NCI-H524 treated with DMSO at 0.1 percent for 48 hours (cell line): ENCODE results near the gene SNRPD3.
"Not testable (repeated sequence)": the region's sequence is repeated elsewhere in the genome, so short reads cannot be mapped to it uniquely, and the experiment has no call there.

Experiments
- DNase-seq: peaks from one replicate; lab custom pipeline; 2025; lab: John Stamatoyannopoulos, UW

SNRPD3 gene

DNA sequence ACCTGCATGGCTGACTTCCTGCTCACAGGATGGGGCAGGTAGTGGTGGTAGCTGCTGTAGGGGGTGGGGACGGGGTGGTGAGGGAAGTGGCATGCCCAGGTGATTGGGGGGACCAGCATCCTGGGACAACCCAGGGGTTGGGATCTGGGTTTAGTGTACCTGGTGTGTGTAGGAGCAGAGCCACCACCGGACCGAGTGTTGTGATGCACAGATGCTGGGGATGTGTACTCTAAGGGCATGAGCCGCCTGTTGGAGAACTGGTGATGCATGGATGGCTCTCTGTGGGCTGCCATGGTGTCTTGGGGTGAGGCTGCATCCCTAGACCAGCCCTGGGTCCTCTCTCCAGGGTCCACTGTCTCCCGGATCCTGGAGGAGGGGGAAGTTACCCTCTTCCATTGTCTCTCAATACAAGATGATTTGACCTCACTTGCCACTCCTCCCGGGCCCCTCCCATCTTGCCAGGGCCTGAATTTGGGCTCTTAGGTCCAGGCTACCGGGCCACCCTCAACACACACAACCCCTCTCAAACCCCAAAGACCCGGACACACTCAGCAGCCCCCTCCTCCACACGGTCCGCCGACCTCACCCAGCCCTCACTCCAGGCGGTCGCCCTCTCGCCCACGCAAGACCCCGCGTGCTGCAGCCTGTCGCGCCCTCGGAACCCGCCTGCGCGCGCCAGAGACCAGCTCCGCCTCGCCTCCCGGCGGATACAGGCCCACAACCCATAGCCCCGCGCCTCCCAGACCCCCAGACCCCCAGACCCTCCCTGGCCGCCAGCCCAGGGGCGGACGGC lies 36.5 kb downstream of the SNRPD3 start:
- DNase-seq = no peak

DNA sequence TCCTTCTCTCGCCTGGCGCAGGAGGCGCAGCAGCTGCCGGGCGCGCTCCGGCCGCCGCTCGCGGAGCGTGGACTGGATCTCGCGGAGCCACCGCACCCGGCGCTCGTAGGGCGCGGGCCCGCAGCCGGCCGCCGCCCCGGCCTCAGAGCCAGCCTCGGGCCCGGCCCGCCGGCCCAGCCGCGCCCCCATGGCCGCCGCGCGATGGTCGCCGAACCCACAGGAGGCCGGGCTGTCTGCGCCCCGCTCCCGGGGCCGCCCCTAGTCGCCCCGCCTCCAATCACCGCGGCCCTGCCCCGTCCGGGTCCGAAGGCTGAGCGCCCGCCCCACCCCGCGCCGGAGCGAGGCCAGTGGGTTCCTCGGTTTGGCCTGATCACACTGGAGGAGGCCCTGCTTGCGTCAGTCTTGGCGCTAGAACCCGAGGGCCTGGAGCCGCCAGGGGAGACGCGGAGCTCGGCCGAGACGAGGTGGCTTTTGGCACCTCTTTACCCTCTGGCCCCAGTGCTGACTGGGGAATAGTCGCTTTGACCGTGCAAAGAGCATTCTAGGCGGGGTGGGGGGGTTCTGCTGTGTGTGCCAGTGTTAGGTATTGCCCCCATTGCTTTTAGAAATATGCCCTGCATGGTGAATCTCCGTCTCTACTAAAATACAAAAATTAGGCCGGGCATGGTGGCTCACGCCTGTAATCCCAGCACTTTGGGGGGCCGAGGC lies 37.2 kb downstream of the SNRPD3 start, which contains the start of gene LRRC75B:
TSS of gene LRRC75B (minus strand) at position 223 of the 708 bp plus-strand sequence. CDS start at position 189, 34 bp downstream.
- DNase-seq = no peak

DNA sequence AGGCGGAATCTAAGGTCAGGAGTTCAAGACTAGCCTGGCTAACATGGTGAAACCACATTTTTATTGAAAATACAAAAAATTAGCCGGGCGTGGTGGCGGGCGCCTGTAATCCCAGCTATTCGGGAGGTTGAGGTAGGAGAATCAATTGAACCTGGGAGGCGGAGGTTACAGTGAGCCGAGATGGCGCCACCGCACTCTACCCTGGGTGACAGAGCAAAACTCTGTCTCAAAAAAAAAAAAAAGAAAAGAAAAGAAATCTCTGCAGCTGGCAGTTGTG lies 37.7 kb downstream of the SNRPD3 start:
- DNase-seq = not testable (repeated sequence)

DNA sequence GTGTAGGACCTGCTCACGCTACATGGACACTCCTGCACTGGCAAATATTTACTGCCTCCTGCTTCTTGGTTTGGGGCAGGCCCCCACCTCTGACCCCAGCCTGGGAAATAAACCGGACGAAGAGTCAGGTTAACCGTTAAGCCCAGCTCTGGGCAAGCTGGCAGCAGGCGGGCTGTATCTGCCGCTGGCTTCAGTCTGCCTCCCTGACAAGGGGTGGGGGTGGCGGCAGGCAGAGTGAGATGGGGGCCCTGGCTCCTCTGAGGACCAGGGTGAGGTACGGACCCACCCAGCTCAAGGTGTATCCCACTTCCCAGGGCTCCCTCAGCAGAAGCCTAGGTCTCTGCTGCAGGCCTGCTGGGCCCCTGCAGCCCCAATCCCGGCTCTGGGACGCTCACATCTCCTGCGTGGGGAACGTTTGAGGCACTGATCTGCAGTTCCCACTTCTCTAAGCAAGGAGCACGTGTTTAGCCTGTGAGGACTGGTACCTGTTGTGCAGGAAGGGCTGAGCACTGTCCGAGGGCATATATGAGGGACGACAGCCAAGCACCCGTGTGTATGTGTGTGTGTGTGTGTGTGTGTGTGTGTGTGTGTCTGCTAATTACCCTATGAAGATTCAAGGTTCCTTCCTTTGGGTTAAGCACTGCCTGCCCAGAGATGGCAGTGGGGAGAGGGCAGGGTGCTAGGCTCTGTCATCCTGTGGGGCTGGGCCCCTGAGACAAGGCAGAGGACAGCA lies 38.2 kb downstream of the SNRPD3 start:
- DNase-seq = no peak

DNA sequence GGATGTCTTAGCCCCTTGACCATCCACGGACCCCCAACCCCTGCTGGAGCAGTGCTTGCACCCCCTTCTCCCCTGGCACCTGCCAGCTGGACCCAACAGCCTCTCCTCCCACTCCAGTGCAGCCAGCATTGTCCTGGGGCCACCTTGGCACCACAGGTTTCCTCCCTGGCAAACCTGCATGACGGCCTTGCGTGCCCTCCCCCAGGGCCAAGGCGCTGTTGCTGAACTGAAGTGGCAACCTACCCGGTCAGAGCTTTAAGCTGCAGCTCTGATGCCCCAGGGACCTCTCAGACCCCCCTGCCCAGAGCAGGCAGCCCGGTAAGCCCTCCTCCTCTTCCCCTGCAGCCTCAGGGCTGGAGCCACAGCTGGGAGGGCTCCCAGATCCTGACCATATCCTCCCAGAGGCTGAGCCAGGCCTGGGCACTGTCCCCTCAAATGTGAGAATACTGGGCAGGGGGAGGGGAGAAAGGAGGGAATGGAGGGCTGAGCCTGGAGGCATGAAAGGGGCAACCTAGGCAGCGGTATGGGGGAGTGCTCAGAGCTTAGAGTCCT lies 38.8 kb downstream of the SNRPD3 start:
- DNase-seq = no peak

DNA sequence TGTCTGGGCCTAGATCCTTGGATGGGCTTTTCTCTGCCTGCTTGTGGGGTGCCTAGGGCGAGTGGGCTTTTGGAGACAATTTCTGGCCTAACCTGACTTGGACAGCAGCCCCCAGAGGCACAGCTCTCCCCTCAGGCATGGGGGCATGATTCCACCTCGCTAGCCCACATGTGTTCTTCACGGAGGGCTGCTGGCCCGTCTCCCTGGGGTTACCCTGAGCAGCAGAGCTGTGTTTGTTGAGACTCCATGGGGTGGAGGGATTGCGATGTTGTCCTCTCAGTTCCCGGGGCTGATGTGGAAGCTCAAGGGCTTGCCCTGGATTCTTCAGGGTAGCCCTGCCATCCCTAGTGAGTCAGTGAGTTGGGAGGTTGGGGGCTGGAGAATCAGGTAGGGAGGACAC lies 39.4 kb downstream of the SNRPD3 start:
- DNase-seq = no peak

DNA sequence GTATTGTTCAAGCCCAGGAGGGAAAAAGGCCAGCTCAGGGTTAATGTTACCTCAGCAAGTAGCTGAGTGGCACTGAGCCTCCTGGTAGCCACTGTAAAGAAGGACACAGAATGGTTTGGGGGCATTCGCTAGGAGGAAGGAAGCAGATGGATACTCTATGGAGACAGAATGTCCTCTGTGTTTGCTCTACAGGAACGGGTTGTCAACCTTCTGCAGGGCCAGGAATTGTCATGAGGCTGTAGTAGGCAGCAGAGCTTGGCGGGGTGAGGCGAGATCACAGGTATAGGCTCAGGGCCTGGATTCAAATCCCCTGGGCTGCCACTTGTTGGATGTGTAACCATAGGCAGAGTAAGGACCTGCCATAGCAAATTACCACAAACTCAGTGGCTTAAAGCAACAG lies 40.1 kb downstream of the SNRPD3 start:
- no peak for DNase-seq

DNA sequence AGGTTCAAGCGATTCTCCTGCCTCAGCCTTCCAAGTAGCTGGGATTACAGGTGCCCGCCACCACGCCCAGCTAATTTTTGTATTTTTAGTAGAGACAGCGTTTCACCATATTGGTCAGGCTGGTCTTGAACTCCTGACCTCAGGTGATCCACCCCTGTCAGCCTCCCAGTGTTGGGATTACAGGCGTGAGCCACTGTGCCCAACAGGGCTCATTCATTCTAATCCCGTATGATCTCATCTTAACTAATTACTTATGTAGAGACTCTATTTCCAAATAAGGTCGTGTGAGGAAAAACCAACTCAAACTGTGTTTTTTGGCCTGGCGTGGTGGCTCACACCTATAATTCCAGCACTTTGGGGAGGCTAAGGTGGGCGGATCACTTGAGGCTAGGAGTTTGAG lies 41.3 kb downstream of the SNRPD3 start:
- not testable (repeated sequence) for DNase-seq

DNA sequence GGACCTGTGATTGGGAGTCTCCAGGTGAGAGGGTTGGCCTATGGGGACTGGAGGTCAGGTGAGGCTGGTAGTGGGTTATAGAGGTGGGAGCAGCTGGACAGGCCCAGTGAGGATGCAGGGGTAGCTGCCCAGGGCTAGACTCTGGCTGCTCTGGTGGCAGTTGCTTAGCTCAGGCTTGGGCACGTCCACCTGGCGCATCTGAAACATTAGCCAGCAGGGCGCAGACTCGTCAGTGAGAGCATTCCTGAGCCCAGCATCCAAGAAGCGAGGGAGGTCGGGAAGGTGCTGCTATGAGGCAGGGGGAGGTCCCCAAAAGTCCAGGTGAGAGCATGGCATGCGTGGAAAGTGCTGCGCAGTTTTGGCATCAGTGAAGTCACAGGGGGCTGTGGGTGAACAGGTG lies 43.7 kb downstream of the SNRPD3 start:
- DNase-seq = no peak

DNA sequence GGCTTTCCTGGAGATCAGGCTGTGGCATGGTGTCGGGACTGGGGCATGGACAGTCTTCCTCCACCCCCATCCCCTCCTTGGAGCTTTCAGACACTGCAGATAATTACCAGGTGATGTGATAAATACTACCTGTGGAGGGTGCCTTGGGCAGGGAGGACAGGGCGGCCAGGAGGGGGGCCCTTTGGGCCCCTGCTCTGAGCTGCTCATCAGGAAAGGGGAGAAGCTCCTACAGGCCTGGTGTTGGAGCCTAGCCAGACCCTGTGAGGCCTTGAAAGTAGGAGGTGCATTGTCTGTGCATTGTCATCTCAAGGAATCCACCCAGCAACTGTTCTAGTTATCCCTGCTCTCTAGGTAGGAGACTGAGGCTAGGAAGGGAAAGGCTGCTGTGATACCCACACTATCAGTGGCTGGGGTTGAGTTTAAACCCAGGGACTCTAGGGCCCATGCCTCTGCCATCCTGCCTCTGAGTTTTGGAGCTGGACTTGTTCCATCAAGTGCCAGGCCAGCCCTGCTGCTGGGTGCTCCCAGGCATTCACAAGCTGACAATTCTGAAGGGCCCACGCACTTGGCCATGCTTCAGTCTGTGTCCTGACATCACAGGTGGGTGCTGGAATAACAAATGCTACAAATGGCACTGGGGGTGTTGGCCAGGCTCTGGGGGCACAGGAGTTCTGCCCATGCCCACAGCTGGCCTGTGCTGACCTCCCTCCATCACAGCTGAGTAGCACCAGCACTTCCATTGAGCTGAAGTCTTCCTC lies 44.3 kb downstream of the SNRPD3 start:
- not testable (repeated sequence) for DNase-seq

DNA sequence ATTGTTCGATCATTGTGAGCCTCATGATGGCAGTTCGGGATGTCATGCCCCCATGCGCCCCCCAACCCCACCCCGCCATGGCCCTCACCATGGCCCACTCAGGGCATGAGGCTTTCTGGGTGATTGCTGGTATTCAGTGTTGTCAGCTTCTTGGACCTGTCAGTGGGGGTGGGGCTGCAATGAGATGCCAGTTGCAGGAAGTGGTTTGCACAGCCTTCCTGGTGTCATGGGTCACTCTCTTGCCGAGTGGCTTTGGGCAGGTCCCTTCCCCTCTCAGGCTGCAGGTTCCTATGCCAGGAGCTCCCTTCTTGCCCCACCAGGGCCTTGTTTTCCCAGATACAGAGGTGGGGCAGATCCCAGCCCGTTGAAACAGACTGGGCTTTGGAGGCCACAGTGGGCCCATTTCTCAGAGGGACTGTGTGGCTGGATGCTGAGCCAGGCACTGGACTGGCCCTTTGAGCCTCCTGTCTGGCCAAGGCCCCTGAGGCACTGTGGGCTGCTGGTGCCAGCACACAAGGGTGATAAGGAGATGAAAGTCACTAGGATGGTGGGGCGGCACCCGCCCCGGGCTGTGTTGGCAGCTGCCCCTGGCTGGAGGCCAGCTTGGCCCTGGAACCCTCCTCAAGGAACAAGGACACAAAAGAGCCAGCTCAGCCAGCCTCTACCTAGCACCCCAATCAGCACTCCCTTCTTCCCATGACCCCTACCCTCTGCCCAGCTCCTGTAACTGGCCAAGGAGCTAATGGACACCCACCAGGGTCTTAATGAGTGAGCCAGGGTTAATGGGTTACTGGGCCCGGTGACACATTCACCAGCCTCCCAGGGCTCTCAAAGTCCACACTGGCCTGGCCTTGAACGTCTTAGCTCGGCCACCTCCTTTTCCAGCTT lies 45.7 kb downstream of the SNRPD3 start:
- no peak for DNase-seq

DNA sequence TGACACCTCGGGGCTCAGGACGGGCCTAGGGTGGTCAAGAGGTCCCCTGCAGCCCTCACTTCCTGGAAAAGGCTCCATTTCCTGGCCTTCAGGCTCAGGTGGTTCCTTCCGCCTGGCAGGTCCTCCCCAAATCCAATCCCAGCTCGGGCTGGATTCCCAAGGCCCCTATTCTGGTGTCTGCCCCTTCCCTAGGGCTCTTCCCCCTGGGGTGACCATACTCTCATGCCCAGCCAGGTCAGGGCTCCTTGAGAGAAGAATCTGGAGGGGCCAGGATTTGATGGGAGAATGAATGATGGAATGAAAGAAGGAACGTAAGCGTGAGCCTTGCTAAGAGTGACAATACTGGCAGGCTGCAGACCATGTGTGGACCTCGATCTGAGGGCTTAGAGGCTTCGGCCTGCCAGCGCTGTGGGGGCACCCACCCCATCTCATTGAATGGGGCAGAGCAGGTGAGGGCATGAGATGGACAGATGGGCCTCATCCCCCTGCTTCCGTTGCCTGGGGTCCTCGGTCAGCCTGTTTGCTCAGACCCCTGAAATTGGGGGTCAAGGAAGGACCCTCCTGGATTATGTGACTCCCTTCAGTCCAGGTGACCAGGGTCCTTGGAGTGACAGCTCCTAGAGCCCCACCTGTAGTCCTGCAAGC lies 46.4 kb downstream of the SNRPD3 start:
- DNase-seq = not testable (repeated sequence)

DNA sequence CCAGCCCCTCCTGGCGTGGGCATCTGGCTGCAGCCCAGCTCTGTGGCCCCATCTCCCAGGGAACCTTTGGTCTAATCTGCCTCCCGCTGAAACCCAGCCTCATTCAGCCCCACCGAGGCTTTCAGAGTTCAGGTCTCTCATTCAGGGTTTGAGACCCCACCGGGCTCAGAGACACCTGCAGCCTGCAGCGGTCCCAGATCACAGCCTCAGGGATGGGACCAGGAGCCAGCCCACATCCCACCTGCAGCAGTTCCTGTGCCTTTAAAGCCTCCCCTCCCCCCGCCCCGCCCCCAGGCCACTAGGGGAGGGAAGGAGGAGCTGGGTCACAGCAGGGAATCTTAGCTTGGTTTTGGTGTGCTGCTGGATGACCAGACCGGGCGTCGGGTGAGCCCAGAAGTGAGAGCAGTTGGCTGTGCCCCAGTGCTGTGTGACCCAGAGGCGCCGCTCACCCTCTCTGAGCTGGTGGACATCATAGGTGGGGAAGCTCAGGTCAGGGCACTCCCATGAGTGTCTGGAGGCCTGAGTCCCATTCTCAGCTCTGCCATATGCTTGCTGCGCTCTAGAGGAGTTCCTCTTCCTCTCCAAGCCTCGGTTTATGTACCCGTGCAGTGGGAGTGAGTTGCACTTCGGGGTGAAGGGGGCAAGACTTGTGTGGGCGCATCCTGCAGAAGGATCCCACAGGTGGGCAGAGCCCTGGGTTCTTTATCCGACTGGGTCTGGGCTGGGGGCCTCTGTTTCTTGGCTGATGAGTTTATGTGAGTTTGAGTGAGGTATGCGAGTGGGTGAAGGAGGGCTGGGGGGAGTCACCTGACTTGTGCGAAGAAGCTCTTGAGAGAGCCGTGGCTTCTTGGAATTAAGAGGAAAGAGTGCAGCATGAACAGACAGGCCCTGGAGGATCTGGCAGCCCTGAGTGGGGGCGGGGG lies 47.3 kb downstream of the SNRPD3 start, which contains the start of gene GGT1:
TSS of gene GGT1 (plus strand) at position 347 of the 923 bp plus-strand sequence. CDS start 7,889 bp downstream, outside the sequence.
- not testable (repeated sequence) for DNase-seq

DNA sequence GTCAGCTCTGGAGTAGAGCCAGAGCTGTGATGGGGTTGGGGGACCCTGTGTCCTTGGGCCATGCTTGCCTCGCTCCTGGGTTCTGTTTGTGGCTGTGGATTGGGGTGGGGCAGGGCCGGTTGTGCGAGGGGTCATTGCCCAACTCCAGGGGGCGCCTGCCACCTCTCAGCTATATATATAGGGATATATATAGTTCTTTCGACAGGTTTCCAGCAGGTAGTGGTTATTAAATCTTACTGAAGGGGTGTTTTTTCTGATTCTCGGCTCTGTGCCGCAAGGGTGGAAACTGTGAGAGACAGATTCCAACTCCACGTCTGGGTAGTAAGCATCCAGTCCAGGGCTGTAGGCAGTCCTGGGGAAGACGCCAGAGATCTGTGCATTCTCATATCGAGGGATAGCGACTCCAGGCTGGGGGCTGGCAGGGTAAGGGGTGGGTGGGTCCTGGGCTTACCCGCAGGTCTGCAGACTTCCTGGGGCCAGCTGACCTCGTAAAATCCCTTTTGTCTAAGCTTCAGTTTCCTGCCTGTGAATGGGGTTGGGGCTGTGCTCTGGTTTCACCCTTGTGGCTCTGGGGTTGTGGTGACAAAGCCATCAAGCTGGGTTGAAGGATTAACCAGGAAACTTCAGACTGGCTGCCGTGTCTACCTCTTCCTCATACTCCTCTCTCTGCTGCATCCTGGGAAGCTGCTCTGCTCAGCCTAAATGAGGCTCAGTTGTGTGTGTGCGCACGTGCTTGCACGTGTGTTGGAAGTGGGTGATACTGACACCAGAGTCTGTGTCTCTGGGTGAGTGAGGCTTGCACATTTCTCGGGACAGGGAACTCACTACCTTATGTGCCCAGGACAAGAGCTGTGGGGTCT lies 48.2 kb downstream of the SNRPD3 start:
- not testable (repeated sequence) for DNase-seq

DNA sequence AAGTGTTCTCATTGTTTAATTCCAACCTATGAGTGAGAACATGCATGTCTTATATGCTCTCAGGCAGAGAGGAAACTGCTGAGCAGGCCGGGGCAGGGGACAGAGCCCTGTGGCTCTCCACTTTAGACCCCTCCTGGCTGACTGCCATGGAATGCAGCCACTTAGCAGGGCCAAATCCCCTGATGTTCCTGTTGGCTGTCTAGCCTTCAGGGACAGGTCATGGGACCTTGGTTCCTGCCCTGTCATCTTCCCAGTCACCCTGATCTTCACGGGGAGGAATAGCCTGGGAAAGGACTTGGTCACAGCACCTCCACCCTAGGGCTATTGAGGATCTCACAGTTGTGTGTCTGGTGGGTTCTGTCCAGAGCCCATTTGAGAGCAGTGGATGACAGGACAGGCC lies 50.5 kb downstream of the SNRPD3 start:
- not testable (repeated sequence) for DNase-seq

DNA sequence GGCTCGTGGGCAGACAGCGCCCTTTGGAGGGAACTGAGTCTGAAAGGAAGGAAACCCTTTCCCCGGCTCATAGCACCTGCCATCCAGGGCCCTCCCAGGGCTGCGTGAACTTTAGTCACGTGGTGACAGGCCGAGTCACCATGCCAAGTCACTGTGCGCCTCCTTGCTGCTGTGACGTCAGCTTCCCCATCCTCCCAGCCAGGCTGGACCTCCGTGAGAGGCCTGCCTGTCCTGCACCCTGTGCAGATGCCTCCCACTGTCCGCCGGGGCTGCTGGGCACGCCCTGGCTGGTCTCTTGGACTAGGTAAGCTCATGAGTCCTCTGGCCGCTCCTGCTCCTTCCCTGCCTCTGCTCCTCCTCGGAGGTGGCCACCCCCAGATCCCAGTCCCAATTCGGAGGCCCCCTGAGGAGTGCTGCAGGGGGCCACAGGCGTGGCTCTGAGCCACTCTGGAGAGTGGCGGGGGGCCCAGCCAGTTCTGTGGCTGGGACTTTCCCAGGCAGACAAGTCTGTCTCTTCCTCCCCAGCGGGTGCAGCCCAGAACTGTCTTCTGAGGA lies 51.7 kb downstream of the SNRPD3 start:
- not testable (repeated sequence) for DNase-seq

DNA sequence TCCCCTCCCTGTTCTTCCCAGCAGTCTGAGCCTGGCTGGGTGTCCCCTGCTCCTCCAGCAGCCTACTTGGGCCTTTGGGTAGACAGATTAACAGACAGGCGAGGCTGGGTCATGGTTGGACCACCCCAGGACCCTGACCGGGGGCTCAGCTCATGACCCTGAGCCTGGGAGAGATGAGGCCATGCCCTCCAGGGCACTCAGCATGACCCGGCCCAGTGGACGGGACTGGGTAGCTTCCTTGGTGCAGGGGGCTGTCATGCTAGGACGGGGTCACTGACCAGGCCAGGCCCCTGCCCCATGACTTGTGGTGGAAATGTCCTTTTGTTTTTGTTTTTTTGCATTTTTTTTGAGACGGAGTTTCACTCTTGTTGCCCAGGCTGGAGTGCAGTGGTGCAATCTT lies 52.5 kb downstream of the SNRPD3 start:
- not testable (repeated sequence) for DNase-seq

DNA sequence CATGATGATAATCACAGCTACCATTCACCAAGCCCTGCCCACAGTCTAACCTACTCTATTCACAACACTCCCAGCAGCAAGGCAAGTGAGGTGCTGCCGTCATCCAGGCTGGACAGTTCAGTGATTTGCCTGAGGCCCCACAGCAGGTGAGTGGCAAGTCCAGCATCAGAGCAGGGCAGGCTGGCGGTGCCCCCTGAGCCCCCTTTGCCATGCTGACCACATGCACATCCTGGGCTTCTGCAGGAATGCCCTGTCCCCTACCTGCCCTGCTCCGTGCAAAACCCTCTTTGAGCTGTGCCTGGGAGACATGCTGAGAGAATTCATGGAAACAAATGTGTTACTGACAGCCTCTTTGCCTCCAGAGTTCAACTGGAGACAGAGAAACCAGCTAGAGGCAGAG lies 54.1 kb downstream of the SNRPD3 start:
- not testable (repeated sequence) for DNase-seq
